ENCODE results near the gene FABP7. TPM values are rescaled to one million over a fixed set of nuclear protein-coding genes. Genes with fewer than 3 reads are reported as not detected.

Gene FABP7
- total RNA-seq, 6 experiments from 2014 or later = not detected

GRCh38 chr6:122785891-122786290 is 6.4 kb downstream of the FABP7 start:
- peaks cover 7% of the 10 kb centered on the region for H3K27me3 Mint-ChIP-seq (ENCODE audit: insufficient read depth)
- H3K36me3 Mint-ChIP-seq (ENCODE audit: low read depth) = no peaks in the 10 kb centered on the region
- H3K9me3 Mint-ChIP-seq = no peaks in the 10 kb centered on the region
- no peak overlapping the region for H3K27ac Mint-ChIP-seq
- H3K4me1 Mint-ChIP-seq (ENCODE audit: low read depth) = peaks cover 24% of the 10 kb centered on the region
- no peak overlapping the region for H3K4me3 Mint-ChIP-seq
- no peak for DNase-seq
- no peak for TF ChIP-seq CTCF (IDR thresholded peaks at IDR 0.05)

- Mint-ChIP-seq H3K9me3 (no peaks in the 10 kb centered on the region), H3K4me3 (peak overlapping the region; percentile 18; the same call in 1 of the 2 replicates), H3K27me3 (ENCODE audit: insufficient read depth) (peaks cover 6% of the 10 kb centered on the region), H3K4me1 (ENCODE audit: low read depth) (peaks cover 37% of the 10 kb centered on the region), H3K36me3 (ENCODE audit: low read depth) (no peaks in the 10 kb centered on the region), H3K27ac (no peak overlapping the region)
- TF ChIP-seq CTCF (IDR thresholded peaks at IDR 0.05) = no peak
- no peak for DNase-seq
Measured at GRCh38 chr6:122787721-122788120, 8.2 kb downstream of the FABP7 start.

- H3K27ac Mint-ChIP-seq = no peak overlapping the region
- no peaks in the 10 kb centered on the region for H3K36me3 Mint-ChIP-seq (ENCODE audit: low read depth)
- H3K9me3 Mint-ChIP-seq = no peaks in the 10 kb centered on the region
- peaks cover 42% of the 10 kb centered on the region for H3K4me1 Mint-ChIP-seq (ENCODE audit: low read depth)
- H3K27me3 Mint-ChIP-seq (ENCODE audit: insufficient read depth) = peaks cover 6% of the 10 kb centered on the region
- no peak for TF ChIP-seq CTCF (IDR thresholded peaks at IDR 0.05)
- no peak for DNase-seq
- H3K4me3 Mint-ChIP-seq = peak overlapping the region; percentile 18; the same call in 1 of the 2 replicates
Measured at GRCh38 chr6:122788208-122788607, 8.7 kb downstream of the FABP7 start.

- no peak for TF ChIP-seq CTCF (IDR thresholded peaks at IDR 0.05)
- Mint-ChIP-seq H3K36me3 (ENCODE audit: low read depth) (no peaks in the 10 kb centered on the region), H3K4me1 (ENCODE audit: low read depth) (peaks cover 42% of the 10 kb centered on the region), H3K27me3 (ENCODE audit: insufficient read depth) (peaks cover 2% of the 10 kb centered on the region), H3K4me3 (peak overlapping the region; percentile 94), H3K27ac (peak overlapping the region; percentile 85), H3K9me3 (no peaks in the 10 kb centered on the region)
- no peak for DNase-seq
Measured at GRCh38 chr6:122788663-122789181, 9.2 kb downstream of the FABP7 start.

GRCh38 chr6:122789182-122790027 is 9.9 kb downstream of the FABP7 start, which contains the start of gene SMPDL3A:
Gene SMPDL3A, plus strand, starts transcription at chr6:122789258. Its CDS starts 89 bp downstream, at chr6:122789347.
- H3K4me1 Mint-ChIP-seq (ENCODE audit: low read depth) = peaks cover 42% of the 10 kb centered on the region
- H3K36me3 Mint-ChIP-seq (ENCODE audit: low read depth) = no peaks in the 10 kb centered on the region
- peak; percentile 80 for TF ChIP-seq CTCF (IDR thresholded peaks at IDR 0.05)
- peak; percentile 80 for DNase-seq
- H3K27ac Mint-ChIP-seq = peak within 1 kb of the TSS; percentile 85
- peak within 1 kb of the TSS; percentile 94 for H3K4me3 Mint-ChIP-seq
- H3K9me3 Mint-ChIP-seq = no peaks in the 10 kb centered on the region
- H3K27me3 Mint-ChIP-seq (ENCODE audit: insufficient read depth) = no peaks in the 10 kb centered on the region; the same call in 1 of the 2 replicates
